GM19463 (cell line): ENCODE measurements around the gene UGT3A1.

ENCODE experiments used
- ATAC-seq: cut with Tn5 transposase; IDR thresholded peaks from one replicate; pipeline ENCODE4 v1.9.1; 2021; ENCODE audit warnings: mild to moderate bottlenecking, moderate library complexity; ENCODE audit not compliant: unreplicated experiment

The UGT3A1 gene

GRCh38 chr5:35919191-35919590 is 72.0 kb downstream of the UGT3A1 start:
- ATAC-seq = no peak

- no peak for ATAC-seq
Observed at GRCh38 chr5:35908814-35909213, 82.4 kb downstream of the UGT3A1 start.

GRCh38 chr5:35908228-35908627 is 83.0 kb downstream of the UGT3A1 start:
- no peak for ATAC-seq

GRCh38 chr5:35904443-35905132 is 86.6 kb downstream of the UGT3A1 start:
- peak; percentile 51 for ATAC-seq

- no peak for ATAC-seq
Observed at GRCh38 chr5:35903631-35904203, 87.5 kb downstream of the UGT3A1 start.

GRCh38 chr5:35902046-35902672 is 89.0 kb downstream of the UGT3A1 start:
- ATAC-seq = peak; percentile 68
